Fibroblast of skin of left biceps (primary cell): ENCODE data around the gene PHF2.

ENCODE experiments used
- DNase-seq, 2 experiments: peaks; one replicate each; pipeline ENCODE4 v3.0.0-alpha.2; 2013; ENCODE audit warnings: low read depth in 2 of 2

PHF2 gene

GRCh38 chr9:93678199-93679019 is 102.0 kb downstream of the PHF2 start:
- DNase-seq = no peak

DNA sequence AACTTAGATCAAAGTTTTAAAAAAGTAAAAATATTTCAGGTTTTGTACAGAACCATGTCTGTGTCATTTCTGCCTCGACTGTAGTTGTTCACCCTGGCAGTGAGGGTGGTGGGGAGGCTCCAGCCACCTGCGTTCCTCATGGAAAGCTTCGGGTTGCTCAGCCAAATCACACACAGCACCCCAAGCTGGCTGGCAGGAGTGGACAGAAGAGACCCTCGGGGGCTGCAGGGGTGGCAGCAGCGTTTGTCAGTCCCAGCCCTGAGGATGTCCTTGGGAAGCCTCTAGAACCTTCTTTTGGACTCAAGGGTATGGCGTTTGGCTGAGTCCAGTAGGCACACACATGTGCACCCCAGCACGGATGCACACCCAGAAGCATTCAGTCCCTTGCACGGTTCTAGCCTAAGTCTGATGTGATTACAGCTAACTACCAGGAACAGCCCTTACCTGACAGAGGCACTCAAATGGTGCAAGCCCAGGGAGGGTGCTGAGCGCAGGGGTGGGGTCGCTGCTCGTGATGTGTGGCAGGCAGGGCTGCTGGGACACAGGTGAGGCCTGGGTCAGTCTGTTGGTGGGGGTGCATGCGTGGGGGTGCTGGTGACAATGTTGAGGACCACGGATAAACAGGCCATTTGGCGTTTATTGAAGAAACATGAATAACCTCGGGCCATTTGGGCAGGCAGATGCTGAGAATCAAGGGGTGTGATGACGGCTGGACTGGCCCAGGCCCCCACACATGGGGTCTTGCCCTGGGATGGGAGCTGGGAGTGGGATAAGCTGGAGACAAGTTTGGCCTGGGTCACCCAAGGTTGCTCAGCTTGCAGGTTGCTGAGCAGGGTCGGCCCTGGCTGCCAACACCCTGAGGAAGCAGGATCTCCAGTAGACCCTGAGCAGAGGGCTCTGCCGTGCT is 103.4 kb downstream of the PHF2 start:
- no peak for DNase-seq

DNA sequence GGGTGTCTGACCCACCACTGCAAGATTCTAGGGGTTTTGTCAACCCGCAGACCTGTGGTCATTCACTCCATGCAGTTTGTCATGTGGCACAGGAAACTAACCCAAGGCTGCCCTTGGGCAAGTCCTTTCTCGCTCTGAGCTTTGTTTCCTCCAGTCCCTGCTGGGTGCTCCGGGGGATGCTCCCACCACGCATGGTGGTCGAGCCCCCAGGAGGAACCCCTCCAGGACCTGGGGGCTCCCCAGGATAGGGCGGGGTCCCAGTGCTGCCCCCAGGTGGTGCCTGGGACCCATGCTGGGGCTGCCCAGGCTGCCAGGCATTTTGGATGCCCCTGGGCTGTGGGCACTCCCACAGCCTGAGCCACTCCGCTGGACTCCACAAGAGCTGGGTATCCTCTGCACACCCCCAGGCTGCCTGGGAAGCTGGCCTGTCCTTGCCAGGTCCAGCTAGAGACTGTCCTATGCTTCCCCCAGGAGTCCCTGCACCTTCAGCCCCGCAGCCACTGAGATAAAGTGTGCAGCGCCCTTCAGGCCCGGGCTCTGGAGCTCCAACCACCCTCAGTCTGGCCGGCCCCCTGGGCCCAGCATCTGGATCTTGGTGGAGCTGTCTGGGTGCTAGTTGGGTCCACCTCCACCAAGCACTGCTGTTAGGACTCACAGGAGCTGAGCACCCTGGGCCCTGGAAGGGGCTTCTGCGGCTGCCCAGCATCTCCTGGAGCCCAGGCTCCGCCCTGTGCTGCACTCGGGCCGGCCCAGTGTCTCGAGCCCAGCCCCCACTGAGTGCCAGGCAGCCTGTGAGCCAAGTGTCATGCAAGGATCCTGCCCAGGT is 104.3 kb downstream of the PHF2 start:
- no peak for DNase-seq

- DNase-seq = no peak
Measured at GRCh38 chr9:93681269-93682154, 105.1 kb downstream of the PHF2 start.

DNA sequence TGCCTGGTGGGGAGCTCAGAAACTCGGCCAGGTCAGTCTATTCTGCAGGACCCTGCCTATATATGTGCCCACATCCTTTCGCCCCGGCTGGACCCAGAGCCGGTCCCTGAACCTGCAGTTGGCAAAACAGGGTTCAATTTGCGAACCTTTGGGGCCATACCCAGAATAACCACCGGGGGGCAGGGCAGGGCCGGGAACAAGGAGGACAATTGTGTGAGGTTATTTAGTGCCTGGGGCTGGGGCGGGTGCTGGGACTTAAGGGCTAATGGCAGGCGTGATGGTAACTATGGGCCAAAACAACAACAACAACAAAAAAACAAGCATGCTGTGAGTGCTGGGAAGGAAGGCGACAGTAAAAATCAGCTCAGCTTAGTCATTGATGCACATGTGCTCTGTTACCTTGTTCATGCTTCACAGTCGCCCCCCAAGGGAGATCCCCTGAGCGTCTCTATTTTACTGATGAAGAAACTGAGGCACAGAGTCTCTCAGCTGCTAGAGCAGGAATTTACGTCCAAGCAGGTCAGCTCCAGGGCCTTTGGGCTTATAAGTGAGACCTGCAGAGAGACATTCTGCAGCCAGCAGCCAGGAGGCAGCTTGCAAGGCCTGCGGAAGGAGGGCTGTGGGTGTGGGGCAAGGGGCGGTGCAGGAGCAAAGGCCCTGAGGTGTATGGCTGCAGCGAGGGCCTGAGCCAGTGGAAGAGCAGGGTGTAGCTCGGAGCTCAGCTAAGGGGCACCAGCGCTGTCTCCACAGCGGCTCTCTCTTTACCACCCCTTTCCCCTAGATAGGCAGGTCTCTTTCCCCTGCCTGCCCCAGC is 106.0 kb downstream of the PHF2 start:
- no peak for DNase-seq

GRCh38 chr9:93683331-93684134 is 107.1 kb downstream of the PHF2 start:
- DNase-seq = no peak

DNA sequence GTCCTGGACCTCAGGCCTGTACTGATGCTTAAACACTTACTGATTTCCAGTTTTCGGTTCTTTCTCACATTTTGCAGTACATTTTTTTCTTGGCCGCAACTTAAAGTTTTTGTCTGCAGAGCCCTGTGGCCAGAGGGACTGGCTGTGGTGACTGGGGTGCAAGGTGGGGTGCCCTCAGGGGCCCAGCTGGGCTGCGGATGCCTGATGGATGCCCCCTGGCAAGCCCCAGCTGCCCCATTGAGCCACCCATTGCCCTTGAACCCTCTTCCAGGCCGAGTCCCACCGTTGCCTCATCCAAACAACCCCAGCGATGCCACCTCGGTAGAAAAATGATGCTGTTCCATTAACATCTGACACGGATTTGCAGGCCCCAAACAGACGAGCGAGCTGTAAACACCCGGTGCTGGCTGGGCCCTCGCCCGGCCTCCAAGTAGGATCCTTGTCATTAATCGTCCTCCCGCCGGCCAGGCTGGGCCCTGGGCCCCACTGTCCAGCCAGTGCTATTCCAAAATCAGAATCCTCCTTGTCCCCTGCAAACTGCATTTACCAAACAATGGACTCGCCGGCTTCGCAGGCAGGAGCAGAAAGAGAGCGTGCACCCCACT is 107.9 kb downstream of the PHF2 start:
- DNase-seq = no peak

GRCh38 chr9:93684806-93685543 is 108.6 kb downstream of the PHF2 start:
- DNase-seq = no peak

DNA sequence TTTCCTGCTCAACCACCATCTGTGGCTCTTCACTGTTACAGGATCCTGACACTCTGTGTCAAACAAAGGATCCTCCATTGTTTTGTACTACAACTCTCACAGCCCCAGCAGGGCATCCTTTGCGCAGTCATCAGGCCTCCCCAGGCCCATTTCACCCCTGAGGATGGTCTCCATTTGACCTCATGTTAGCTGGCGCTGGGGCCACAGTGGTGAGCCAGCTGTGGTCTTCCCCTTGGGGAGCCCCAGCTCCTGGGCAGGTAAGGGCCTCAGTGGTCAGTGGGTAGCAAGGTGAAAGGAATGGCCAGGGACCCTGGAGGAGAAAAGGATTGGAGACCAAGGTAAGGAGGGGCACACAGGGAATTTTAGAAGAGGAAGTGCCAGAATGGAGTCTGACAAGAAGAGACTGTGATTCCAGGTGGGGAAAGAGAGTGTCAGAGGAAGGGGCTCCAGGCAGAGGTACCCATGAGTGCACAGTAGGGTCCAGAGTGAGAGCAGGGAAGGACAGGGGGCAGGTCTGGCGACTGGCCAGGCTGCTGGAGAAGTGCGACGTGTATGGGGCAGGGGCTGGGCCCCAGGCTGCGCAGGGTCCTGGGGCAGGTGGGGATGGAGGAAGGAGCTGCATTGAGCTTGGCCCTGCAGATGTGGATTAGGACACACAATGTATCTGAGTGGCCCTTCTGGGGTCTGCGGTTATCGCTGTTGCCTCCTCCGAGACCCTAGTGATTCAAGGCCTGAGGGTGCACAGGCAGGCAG is 109.9 kb downstream of the PHF2 start:
- DNase-seq = no peak

DNA sequence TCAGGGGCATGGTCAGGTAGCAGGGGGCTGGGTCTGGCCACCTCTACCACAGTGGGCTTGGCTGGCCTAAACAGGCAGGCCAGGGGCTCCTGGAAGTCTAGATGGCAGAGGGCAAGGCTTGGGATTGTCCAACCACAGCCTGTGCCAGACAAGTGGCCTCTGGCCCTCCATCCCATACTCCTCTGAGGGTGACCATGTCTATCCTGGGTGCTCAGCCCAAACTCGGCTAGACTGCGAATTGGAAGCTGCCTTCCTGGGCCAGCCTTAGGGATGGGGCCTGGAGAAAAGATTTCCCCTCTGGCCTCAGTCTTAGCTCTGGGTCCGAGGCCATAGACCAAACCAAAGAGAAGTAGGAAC is 110.5 kb downstream of the PHF2 start:
- DNase-seq = no peak

GRCh38 chr9:93690618-93691017 is 114.2 kb downstream of the PHF2 start:
- no peak for DNase-seq

DNA sequence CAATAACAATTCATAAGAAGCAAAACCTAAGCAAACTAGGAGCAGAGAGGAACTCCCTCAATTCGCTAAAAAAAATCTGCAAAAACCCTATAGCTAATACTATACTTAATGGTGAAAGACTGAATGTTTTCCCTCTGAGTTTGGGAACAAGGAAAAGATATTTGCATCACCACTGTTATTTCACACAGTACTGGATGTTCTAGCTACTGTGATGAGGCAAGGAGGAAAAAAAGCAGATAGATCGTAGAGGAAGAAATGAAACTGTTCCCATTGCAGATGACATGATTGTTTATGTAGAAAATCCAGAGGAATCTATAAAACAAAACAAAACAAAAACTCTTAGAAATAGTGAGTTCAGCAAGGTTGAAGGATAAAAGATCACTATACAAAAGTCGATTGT is 116.7 kb downstream of the PHF2 start:
- no peak for DNase-seq

DNA sequence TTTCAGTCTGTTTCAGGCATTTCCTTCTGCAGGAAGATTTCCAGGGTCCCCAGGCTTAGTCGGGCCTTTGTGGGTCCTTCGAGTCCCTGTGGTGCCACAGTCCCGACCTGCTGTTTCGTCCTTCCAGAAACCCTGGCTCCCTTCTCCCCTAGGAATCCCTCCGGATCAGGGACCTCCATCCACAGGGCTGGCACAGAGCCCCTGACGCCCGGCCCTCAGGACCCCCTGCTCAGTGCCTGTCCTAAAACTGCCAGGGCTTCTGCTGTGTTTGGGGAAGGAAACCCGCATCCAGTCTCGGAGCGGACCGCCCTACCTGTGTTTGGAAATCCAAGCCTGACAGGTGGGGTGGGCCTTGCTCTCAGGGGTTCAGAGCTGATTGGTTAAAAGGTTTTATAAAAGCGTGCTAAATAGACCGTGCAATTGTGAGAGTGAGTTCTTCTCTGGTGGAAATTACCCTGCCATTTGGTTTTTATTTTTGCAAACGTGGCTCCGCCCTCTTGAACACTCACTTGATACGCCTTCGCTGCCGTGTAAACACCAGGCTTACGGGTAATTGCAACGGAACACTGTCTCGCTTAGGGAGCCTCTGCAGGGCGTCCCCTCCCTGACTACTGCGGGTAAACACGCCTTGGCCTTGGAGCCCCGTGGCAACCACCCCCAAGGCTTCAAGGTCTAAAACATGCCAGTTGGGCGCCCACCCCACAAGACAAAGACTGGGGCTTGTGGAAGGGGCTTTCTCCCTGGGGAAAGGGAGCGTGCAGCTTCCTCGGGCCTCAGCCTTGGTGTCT is 121.2 kb downstream of the PHF2 start:
- DNase-seq = no peak

- no peak for DNase-seq
Measured at GRCh38 chr9:93698140-93698908, 121.9 kb downstream of the PHF2 start.

- no peak for DNase-seq
Measured at GRCh38 chr9:93699650-93700049, 123.3 kb downstream of the PHF2 start.
